NCI-H1436 (cell line): Measurements from ENCODE around the gene GPR3.
"Not testable (repeated sequence)": the region's sequence is repeated elsewhere in the genome, so short reads cannot be mapped to it uniquely, and the experiment has no call there.

Source experiments
- DNase-seq: peaks from one replicate; lab custom pipeline; 2025; lab: John Stamatoyannopoulos, UW

Gene GPR3

GRCh38 chr1:27428316-27429028, 36.0 kb downstream of the GPR3 start:
- no peak for DNase-seq

GRCh38 chr1:27429029-27429425, 36.6 kb downstream of the GPR3 start:
- no peak for DNase-seq

- no peak for DNase-seq
Observed at GRCh38 chr1:27430903-27431600, 38.6 kb downstream of the GPR3 start.

DNA sequence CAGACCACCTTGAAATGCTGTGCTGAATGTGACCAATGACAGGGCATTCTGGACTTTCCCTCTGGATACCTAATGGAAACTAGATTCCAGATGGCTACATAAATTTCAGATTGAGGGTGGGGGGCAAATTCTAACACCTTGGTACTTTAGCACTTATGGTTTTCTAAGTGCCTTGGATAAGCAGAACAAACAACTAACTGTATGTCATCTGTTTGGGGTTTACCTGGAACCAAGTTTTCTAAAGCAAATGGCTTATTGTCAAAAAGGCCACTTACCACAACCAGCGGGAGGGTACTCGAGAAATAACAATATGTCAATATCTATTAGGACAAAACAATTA, 39.1 kb downstream of the GPR3 start:
- no peak for DNase-seq

DNA sequence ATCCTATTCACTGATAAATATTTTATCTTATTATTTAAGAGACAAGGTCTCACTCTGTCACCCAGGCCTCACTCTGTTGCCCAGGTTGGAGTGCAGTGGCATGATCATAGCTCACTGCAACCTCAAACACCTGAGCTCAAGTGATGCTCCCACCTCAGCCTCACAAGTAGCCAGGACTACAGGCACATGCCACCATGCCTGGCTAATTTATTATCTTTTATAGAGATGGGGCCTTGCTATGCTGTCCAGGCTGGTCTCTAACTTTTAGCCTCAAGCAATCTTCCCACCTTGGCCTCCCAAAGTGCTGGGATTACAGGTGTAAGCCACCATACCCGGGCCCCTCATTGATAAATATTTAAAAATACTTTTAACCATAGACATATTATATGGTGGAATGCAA, 40.3 kb downstream of the GPR3 start:
- not testable (repeated sequence) for DNase-seq

DNA sequence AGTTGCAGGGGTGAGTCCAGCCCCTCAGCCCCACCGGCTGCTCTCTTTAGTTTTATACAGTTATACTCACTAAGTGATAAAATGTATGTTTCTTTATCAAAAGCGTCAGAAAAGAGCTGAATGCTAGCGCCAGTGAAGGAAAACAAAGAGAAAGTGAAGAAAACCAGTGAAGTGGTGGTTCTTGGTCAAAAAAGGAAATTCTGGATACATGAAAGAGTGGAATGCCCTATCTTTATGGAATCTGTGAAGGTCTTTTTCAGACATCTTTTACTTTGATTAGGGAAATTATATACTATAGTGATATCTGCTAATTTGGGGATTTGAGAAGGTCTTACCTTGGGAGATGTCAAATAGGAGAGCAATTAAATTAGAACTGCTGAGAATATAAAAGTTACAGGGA, 41.3 kb downstream of the GPR3 start:
- no peak for DNase-seq

DNA sequence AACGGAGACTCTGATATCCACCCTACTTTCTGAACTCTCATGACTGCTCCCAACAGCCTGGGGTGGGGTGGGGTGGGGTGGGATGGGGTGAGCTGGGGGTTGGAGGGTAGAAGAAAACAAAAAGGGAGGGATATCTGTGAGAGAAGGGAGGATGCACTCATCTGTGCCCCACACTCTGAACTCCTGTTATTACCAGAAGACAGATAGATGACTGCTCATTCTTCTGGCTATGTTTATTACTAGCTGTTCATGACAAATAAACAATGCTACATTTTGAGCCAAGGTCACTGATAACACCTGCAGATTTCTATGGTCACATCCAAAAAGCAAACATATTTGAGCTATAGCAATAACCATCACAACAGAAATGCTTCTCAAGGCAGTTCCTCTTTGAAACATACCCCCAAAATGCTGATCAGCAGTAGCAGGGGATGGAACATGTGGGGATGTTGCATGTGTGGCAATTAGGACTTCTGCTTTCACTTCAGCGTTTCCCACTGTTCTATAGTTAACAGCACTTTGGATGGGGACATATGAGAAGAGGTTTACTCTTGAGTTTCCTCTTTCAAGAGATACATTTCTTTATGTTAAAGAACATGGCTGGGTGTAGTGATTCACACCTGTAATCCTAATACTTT, 43.3 kb downstream of the GPR3 start:
- no peak for DNase-seq

GRCh38 chr1:27436204-27437159, 44.1 kb downstream of the GPR3 start:
- DNase-seq: no peak

- DNase-seq: no peak
Observed at GRCh38 chr1:27438621-27439061, 46.2 kb downstream of the GPR3 start.

- DNase-seq: no peak
Observed at GRCh38 chr1:27439150-27439549, 46.7 kb downstream of the GPR3 start.

DNA sequence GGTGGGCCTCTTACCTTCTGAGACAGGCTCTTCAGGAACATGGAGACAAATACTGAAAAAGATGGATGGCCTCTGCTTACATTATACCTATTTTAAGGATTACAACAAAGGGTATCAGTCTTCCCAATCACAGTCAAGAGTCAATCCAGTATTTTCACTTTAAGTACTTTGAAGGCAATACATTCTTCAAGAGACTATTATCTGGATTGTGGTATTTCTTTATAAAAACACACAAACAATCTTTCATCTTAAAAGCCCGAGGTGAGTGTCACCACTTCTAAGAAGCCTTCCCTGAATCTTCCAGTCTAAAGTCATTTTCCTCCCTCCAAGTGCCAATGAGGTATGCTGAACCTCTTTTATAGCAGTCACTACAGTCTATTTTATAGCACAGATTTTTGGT, 52.2 kb downstream of the GPR3 start:
- DNase-seq: no peak
